Liver (tissue), 9 donors: ENCODE results near the gene ARIH1. TPM values are rescaled to one million over a fixed set of nuclear protein-coding genes. Genes with fewer than 3 reads are reported as not detected.
"Not testable (repeated sequence)": the region's sequence is repeated elsewhere in the genome, so short reads cannot be mapped to it uniquely, and the experiment has no call there.

ENCODE experiments used
- DNase-seq: peaks from one replicate; pipeline ENCODE4 v3.0.0-alpha.2; 2017; ENCODE audit warnings: low spot score
- H3K27ac ChIP-seq, 2 donors: one replicate each; pipeline ENCODE4 v1.7.0; 2013; ENCODE audit warnings: inconsistent platforms in 2 of 2, low read length in 2 of 2, control low read depth in 1 of 2, low read depth in 1 of 2, mild to moderate bottlenecking in 1 of 2
- H3K27me3 ChIP-seq, 4 donors: one replicate each; pipeline versions ENCODE4 v1.6.1 to v1.7.0; 2013; ENCODE audit warnings: low read length in 3 of 4, inconsistent platforms in 1 of 4, mild to moderate bottlenecking in 1 of 4, moderate library complexity in 1 of 4; ENCODE audit not compliant: control insufficient read depth in 4 of 4, insufficient read depth in 4 of 4
- H3K36me3 ChIP-seq, 4 donors: one replicate each; pipeline versions ENCODE4 v1.6.1 to v1.7.0; 2013; ENCODE audit warnings: low read length in 3 of 4, mild to moderate bottlenecking in 3 of 4, low read depth in 1 of 4, moderate library complexity in 1 of 4; ENCODE audit not compliant: control insufficient read depth in 4 of 4, insufficient read depth in 3 of 4
- H3K4me1 ChIP-seq, 4 donors: one replicate each; pipeline versions ENCODE4 v1.6.1 to v1.7.0; 2013; ENCODE audit warnings: low read length in 3 of 4, mild to moderate bottlenecking in 3 of 4, moderate library complexity in 1 of 4; ENCODE audit not compliant: control insufficient read depth in 4 of 4, insufficient read depth in 4 of 4
- H3K4me3 ChIP-seq, 3 donors: one replicate each; pipeline versions ENCODE4 v1.6.1 to v1.7.0; 2013; ENCODE audit warnings: low read length in 3 of 3, control low read depth in 1 of 3, low read depth in 1 of 3, mild to moderate bottlenecking in 1 of 3
- H3K9ac ChIP-seq, 2 donors: one replicate each; pipeline ENCODE4 v1.7.0; 2013; ENCODE audit warnings: low read length in 2 of 2, mild to moderate bottlenecking in 2 of 2, moderate library complexity in 2 of 2, control low read depth in 1 of 2, low read depth in 1 of 2
- H3K9me3 ChIP-seq, 4 donors: one replicate each; pipeline versions ENCODE4 v1.6.1 to v1.7.0; 2013; ENCODE audit warnings: low read length in 3 of 4; ENCODE audit not compliant: control insufficient read depth in 4 of 4
- GABPA ChIP-seq, 2 donors: IDR thresholded peaks in 1 of 2; conservative IDR thresholded peaks in 1 of 2; 2 replicates each; pipeline ENCODE4 v1.6.1; 2016; ENCODE audit warnings: antibody characterized with exemption in 2 of 2, mild to moderate bottlenecking in 1 of 2, moderate library complexity in 1 of 2
- RXRA ChIP-seq, 2 donors: IDR thresholded peaks; 2 replicates each; pipeline ENCODE4 v1.6.1; 2017 to 2018; ENCODE audit warnings: antibody characterized with exemption in 2 of 2, mild to moderate bottlenecking in 1 of 2
- WGBS: extraction: QIAGEN DNeasy Blood & Tissue Kit; methylation state at CpG from one replicate; pipeline ENCODE4 v1.1.7; 2013; 5-methylcytosine and 5-hydroxymethylcytosine counted together
- polyA plus RNA-seq, 2 donors: library from polyadenylated mRNA; stranded (reverse) in 1 of 2; unstranded in 1 of 2; fragments of 200-250 nt in 1 of 2; fragments of >200 nt in 1 of 2; fragmentation: Nextera tagmentation in 1 of 2; extraction: Ambion mirVana in 1 of 2; gene quantifications; one replicate each; pipeline versions ENCODE4 v1.2.1 to v1.2.3, GENCODE V29; 2013 to 2015
- total RNA-seq, 2 donors: library from RNA; depleted of rRNA; stranded (reverse); fragments of >200 nt; gene quantifications; one replicate each; pipeline ENCODE4 v1.2.3, GENCODE V29; 2014
- TF ChIP-seq, protein P1 (sequence below): IDR thresholded peaks from 2 replicates; pipeline ENCODE4 v1.6.1; 2016; ENCODE audit warnings: antibody characterized with exemption
- donor health status: healthy.
- donor health status: healthy.
- donor health status: healthy.
- donor health status: healthy.
- donor health status: healthy.

ARIH1 gene
- total and polyA plus RNA-seq, 4 donors: 10.8 to 23.8 (median 18.8) TPM

DNA sequence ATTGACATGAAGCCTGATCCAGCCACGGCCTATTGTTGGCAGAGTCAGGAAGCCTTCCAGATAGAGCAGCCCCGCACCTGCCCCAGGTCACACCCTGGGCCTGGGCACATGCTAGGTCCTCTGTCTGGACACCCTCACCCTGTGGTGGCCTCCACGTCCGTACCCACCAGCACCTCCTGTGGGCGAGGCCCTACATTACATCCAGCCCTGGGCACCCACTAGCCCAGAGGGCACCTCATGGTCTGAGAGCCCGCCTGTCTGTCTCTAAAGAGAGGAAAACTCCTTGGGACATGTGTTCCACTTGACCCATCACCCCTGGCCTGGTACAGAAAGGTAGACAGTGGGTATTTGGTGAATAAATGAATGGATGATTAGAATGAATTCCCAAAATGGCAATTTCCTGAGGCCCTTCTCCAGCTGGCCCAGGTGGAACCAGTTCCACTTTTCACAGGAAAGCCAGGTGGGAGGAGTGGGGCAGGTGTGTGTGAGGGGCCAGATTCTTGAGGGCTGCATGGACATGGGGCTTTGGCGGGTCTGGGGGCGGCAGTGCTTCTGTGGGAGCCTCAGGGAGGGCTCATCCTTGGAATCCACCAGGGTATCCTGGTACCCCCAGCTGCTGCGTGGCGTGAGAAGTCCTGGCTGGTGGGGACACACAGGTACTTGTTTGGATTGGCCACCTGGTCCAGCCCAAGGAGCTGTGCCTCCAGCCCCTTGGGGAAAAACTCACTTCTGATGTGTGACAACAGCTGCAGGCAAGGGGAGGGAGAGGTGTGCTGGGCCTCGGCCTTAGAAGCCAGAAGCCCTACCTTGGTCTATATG, 154.3 kb downstream of the ARIH1 start:
- H3K4me1 ChIP-seq, DNase-seq, H3K27ac ChIP-seq, H3K27me3 ChIP-seq, H3K9me3 ChIP-seq, H3K36me3 ChIP-seq, H3K4me3 ChIP-seq, H3K9ac ChIP-seq: not testable (repeated sequence)
- WGBS: 92% methylated on average over 11 of the region's 11 CpGs

- not testable (repeated sequence) for H3K9ac ChIP-seq, DNase-seq, H3K27ac ChIP-seq, H3K36me3 ChIP-seq, H3K4me1 ChIP-seq, H3K27me3 ChIP-seq, H3K4me3 ChIP-seq, H3K9me3 ChIP-seq
- 86% methylated on average over 7 of the region's 7 CpGs for WGBS
Observed at GRCh38 chr15:72629068-72629570, 155.0 kb downstream of the ARIH1 start.

- not testable (repeated sequence) for H3K9me3 ChIP-seq, H3K27me3 ChIP-seq, H3K27ac ChIP-seq, H3K9ac ChIP-seq, H3K36me3 ChIP-seq, H3K4me1 ChIP-seq
- 1% methylated on average over 22 of the region's 43 CpGs for WGBS
- H3K4me3 ChIP-seq: peak overlapping the region in 1 of 3 donors; percentile 37
- TF ChIP-seq, protein P1, sequence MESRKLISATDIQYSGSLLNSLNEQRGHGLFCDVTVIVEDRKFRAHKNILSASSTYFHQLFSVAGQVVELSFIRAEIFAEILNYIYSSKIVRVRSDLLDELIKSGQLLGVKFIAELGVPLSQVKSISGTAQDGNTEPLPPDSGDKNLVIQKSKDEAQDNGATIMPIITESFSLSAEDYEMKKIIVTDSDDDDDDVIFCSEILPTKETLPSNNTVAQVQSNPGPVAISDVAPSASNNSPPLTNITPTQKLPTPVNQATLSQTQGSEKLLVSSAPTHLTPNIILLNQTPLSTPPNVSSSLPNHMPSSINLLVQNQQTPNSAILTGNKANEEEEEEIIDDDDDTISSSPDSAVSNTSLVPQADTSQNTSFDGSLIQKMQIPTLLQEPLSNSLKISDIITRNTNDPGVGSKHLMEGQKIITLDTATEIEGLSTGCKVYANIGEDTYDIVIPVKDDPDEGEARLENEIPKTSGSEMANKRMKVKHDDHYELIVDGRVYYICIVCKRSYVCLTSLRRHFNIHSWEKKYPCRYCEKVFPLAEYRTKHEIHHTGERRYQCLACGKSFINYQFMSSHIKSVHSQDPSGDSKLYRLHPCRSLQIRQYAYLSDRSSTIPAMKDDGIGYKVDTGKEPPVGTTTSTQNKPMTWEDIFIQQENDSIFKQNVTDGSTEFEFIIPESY: peak; percentile 56
- TF ChIP-seq GABPA (IDR thresholded peaks at IDR 0.05 in 1 of 2, conservative IDR thresholded peaks at IDR 0.05 in 1 of 2) (peak in 1 of 2 donors; percentile 60), RXRA (IDR thresholded peaks at IDR 0.05) (peak in 1 of 2 donors; percentile 10)
- DNase-seq: peak; percentile 71
Observed at GRCh38 chr15:72636519-72637282, 162.6 kb downstream of the ARIH1 start.

DNA sequence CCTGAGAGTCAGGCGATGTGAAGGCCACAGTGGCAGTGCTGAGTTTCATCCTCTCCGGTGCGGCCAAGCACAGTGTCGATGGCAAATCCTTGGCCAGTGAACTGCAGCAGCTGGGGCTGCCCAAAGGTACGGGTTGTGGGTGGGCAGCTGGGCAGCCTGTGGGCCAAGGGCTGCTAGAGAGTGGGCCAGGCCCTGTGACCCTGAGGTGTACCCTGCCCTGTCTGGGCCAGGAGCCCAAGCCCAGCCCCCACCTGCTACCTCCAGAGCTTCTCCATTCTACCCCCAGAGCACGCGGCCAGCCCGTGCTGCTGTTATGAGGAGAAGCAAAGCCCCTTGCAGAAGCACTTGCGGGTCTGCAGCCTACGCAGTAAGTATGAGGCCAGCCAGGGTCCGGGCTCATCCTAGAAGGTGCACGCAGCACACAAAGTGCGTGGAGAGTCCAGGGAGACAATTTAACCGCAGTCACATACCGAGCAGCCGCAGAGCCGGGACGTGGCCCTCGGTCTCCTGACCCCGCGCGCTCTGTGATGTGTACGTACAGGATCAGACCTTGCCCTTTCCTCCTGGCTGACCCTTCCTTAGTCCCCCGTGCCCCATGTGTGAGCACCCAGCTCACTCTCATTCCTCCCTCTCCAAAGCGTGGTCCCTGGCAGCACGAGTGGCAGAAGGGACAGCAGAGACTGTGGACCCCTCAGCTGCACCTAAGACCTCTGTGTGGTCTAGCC, 165.8 kb downstream of the ARIH1 start:
- WGBS: no CpG with 5 or more reads among the region's 26 CpGs
- H3K27ac ChIP-seq, H3K9ac ChIP-seq, H3K9me3 ChIP-seq, H3K4me3 ChIP-seq, H3K36me3 ChIP-seq, DNase-seq, H3K4me1 ChIP-seq, H3K27me3 ChIP-seq: not testable (repeated sequence)

GRCh38 chr15:72642271-72642670, 168.1 kb downstream of the ARIH1 start:
- no CpG with 5 or more reads among the region's 2 CpGs for WGBS
- H3K27ac ChIP-seq, H3K27me3 ChIP-seq, H3K9ac ChIP-seq, H3K4me1 ChIP-seq, H3K36me3 ChIP-seq, H3K4me3 ChIP-seq, DNase-seq, H3K9me3 ChIP-seq: not testable (repeated sequence)

GRCh38 chr15:72648631-72649253, 174.6 kb downstream of the ARIH1 start:
- H3K27ac ChIP-seq, H3K36me3 ChIP-seq, H3K4me1 ChIP-seq, DNase-seq, H3K27me3 ChIP-seq, H3K9ac ChIP-seq, H3K4me3 ChIP-seq, H3K9me3 ChIP-seq: not testable (repeated sequence)
- 91% methylated on average over 8 of the region's 10 CpGs for WGBS
